ENCODE measurements around the gene LHX8. TPM values are rescaled to one million over a fixed set of nuclear protein-coding genes. Genes with fewer than 3 reads are reported as not detected.

Gene LHX8
- total and polyA plus RNA-seq, 2 donors (not counting 3 experiments of a cell fraction or from before 2014, with no cell fraction given) = not detected

DNA sequence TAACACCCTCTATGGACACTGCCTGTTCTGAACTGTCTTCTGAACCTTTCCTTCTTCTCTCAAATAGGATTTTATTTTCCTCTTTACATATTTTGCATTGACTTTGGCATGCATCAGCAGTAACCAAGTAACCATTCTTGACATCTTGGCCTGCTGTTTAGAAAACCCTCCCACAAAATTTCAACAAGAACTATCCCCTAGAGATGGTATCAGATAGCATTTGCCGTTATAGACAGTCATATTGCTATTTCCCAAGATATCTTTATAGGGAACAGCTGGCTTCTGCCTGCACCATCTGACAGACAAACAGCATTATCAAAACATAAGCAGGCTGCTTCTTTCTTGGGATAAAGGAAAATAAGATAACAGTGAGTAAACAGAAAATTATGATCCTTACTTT lies 54.7 kb downstream of the LHX8 start:
- Histone ChIP-seq H3K9ac (replicated peaks; ENCODE audit: extremely low read depth, insufficient read depth, low read length) (no peak overlapping the region), H3K9me1 (replicated peaks; ENCODE audit: control insufficient read depth, extremely low read depth, insufficient read depth, low read length) (no peaks in the 10 kb centered on the region), H3K36me3 (ENCODE audit: control insufficient read depth in 2 of 2, extremely low read depth in 1 of 2, insufficient read depth in 2 of 2, low read length in 2 of 2) (no peaks in the 10 kb centered on the region), H2AFZ (ENCODE audit: low read depth, low read length) (no peak overlapping the region), H3K79me2 (ENCODE audit: control insufficient read depth, insufficient read depth, low read length) (no peaks in the 10 kb centered on the region), H3K4me1 (ENCODE audit: control insufficient read depth, extremely low read depth, insufficient read depth, low read length) (no peaks in the 10 kb centered on the region), H3K9me3 (replicated peaks; ENCODE audit: control insufficient read depth, insufficient read depth, low read length) (no peaks in the 10 kb centered on the region), H3K4me2 (ENCODE audit: insufficient read depth, low read length) (no peak overlapping the region), H4K20me1 (replicated peaks; ENCODE audit: control insufficient read depth, extremely low read depth, insufficient read depth, low read length) (no peaks in the 10 kb centered on the region), H3K27me3 (ENCODE audit: control insufficient read depth in 2 of 2, insufficient read depth in 2 of 2, low read length in 2 of 2) (peaks cover 5 to 10% of the 10 kb centered on the region in 2 experiments), H3K4me3 (replicated peaks in 1 of 3; ENCODE audit: insufficient read depth in 1 of 3, low read depth in 1 of 3, low read length in 3 of 3) (no peak overlapping the region), H3K27ac (ENCODE audit: insufficient read depth, low read depth, low read length) (no peak overlapping the region)
- no peak for FAIRE-seq
- BruUV-seq (replicated peaks) = no TSS peak
- POLR2A ChIA-PET = no interaction called here
- dilution Hi-C loops (cut with MboI; ENCODE audit: extremely low pct_ligation_motif_present, low sequenced_read_pairs) = loop anchor here (25.0 kb wide), 1 partner anchor 402 kb away; no protein-coding TSS in a partner anchor
- TF ChIP-seq EZH2 (IDR thresholded peaks at IDR 0.05; ENCODE audit: borderline replicate concordance, low read depth, low read length, severe bottlenecking) = no peak
- no peak for TF ChIP-seq POLR2AphosphoS5 (IDR thresholded peaks at IDR 0.05; ENCODE audit: insufficient read depth, low read depth, low read length)
- no peak for TF ChIP-seq POLR2A (IDR thresholded peaks at IDR 0.05; ENCODE audit: low read depth, low read length)
- no peak for TF ChIP-seq GATA2 (IDR thresholded peaks at IDR 0.05; ENCODE audit: insufficient read depth, insufficient read length, low read depth, low read length)
- TF ChIP-seq, protein P1, sequence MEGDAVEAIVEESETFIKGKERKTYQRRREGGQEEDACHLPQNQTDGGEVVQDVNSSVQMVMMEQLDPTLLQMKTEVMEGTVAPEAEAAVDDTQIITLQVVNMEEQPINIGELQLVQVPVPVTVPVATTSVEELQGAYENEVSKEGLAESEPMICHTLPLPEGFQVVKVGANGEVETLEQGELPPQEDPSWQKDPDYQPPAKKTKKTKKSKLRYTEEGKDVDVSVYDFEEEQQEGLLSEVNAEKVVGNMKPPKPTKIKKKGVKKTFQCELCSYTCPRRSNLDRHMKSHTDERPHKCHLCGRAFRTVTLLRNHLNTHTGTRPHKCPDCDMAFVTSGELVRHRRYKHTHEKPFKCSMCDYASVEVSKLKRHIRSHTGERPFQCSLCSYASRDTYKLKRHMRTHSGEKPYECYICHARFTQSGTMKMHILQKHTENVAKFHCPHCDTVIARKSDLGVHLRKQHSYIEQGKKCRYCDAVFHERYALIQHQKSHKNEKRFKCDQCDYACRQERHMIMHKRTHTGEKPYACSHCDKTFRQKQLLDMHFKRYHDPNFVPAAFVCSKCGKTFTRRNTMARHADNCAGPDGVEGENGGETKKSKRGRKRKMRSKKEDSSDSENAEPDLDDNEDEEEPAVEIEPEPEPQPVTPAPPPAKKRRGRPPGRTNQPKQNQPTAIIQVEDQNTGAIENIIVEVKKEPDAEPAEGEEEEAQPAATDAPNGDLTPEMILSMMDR (IDR thresholded peaks at IDR 0.05; ENCODE audit: extremely low read depth in 1 of 2, insufficient read depth in 1 of 2, low read depth in 1 of 2, low read length in 2 of 2) = no peak
- TF ChIP-seq JUN (IDR thresholded peaks at IDR 0.05; ENCODE audit: borderline replicate concordance, insufficient read depth, insufficient read length, low read depth) = no peak
- TF ChIP-seq, protein P2, sequence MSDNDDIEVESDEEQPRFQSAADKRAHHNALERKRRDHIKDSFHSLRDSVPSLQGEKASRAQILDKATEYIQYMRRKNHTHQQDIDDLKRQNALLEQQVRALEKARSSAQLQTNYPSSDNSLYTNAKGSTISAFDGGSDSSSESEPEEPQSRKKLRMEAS (IDR thresholded peaks at IDR 0.05; ENCODE audit: insufficient read depth, insufficient read length) = no peak
- no peak for TF ChIP-seq MYC (IDR thresholded peaks at IDR 0.05; ENCODE audit: low read depth, low read length)
- no peak for TF ChIP-seq FOS (IDR thresholded peaks at IDR 0.05; ENCODE audit: borderline replicate concordance, insufficient read depth, low read length)
- CTCF ChIA-PET = no interaction called here
- intact Hi-C loops (cut with micrococcal nuclease) = no loop called here
- DNase-seq (ENCODE audit: low read depth, low spot score) = no peak
